GM19468 (cell line): ENCODE data around the gene TNFSF12.

Source experiments
- ATAC-seq: cut with Tn5 transposase; IDR thresholded peaks from one replicate; pipeline ENCODE4 v1.9.1; 2021; ENCODE audit warnings: mild to moderate bottlenecking, moderate library complexity, moderate number of reproducible peaks; ENCODE audit not compliant: unreplicated experiment; ENCODE audit errors: extremely low read depth

TNFSF12 gene

GRCh38 chr17:7538891-7539545 lies 9.8 kb upstream of the TNFSF12 start:
- no peak for ATAC-seq

- no peak for ATAC-seq
Observed at GRCh38 chr17:7541074-7541621, 7.7 kb upstream of the TNFSF12 start.

GRCh38 chr17:7544911-7545310 lies 3.9 kb upstream of the TNFSF12 start:
- ATAC-seq: no peak

- no peak for ATAC-seq
Observed at GRCh38 chr17:7549401-7550055, 670 bp downstream of the TNFSF12 start.

- no peak for ATAC-seq
Observed at GRCh38 chr17:7550344-7550743, 1.5 kb downstream of the TNFSF12 start.

GRCh38 chr17:7551396-7551795 lies 2.5 kb downstream of the TNFSF12 start:
- ATAC-seq: no peak

GRCh38 chr17:7552621-7553051 lies 3.8 kb downstream of the TNFSF12 start:
- ATAC-seq: no peak

GRCh38 chr17:7553356-7553755 lies 4.5 kb downstream of the TNFSF12 start:
- no peak for ATAC-seq

GRCh38 chr17:7555320-7555948 lies 6.6 kb downstream of the TNFSF12 start:
- ATAC-seq: no peak

- no peak for ATAC-seq
Observed at GRCh38 chr17:7556627-7557026, 7.8 kb downstream of the TNFSF12 start.

- no peak for ATAC-seq
Observed at GRCh38 chr17:7557147-7557764, 8.4 kb downstream of the TNFSF12 start.

- ATAC-seq: no peak
Observed at GRCh38 chr17:7557775-7558543, 9.1 kb downstream of the TNFSF12 start.

GRCh38 chr17:7558544-7559319 lies 9.9 kb downstream of the TNFSF12 start, which contains the start of gene TNFSF13:
TNFSF13 (plus strand) TSS chr17:7558750; CDS start chr17:7559040, 290 bp downstream.
- ATAC-seq: no peak

GRCh38 chr17:7559320-7560171 lies 10.7 kb downstream of the TNFSF12 start:
- no peak for ATAC-seq

- ATAC-seq: no peak
Observed at GRCh38 chr17:7560172-7561027, 11.5 kb downstream of the TNFSF12 start.

GRCh38 chr17:7561028-7561575 lies 12.2 kb downstream of the TNFSF12 start:
- no peak for ATAC-seq

- ATAC-seq: peak; percentile 20
Observed at GRCh38 chr17:7561589-7562207, 12.8 kb downstream of the TNFSF12 start, which contains the start of gene SENP3. SENP3 (plus strand) TSS chr17:7561919; CDS start chr17:7563077, 1,158 bp downstream.
